SIG-M5 treated with dmso at 0.1 percent for 504 hours (cell line): Measurements from ENCODE around the gene TNPO1.

Source experiments
- DNase-seq: peaks from one replicate; lab custom pipeline; 2025; ENCODE audit not compliant: unreplicated experiment; lab: John Stamatoyannopoulos, UW

TNPO1 gene

GRCh38 chr5:72817671-72818266 is 1.3 kb downstream of the TNPO1 start:
- no peak for DNase-seq

- DNase-seq: peak; percentile 64
These were observed 2.5 kb downstream of the TNPO1 start for GRCh38 chr5:72818866-72819534.

- no peak for DNase-seq
These were observed 5.3 kb downstream of the TNPO1 start for GRCh38 chr5:72821776-72822175.

GRCh38 chr5:72822944-72823343 is 6.5 kb downstream of the TNPO1 start:
- DNase-seq: no peak

DNA sequence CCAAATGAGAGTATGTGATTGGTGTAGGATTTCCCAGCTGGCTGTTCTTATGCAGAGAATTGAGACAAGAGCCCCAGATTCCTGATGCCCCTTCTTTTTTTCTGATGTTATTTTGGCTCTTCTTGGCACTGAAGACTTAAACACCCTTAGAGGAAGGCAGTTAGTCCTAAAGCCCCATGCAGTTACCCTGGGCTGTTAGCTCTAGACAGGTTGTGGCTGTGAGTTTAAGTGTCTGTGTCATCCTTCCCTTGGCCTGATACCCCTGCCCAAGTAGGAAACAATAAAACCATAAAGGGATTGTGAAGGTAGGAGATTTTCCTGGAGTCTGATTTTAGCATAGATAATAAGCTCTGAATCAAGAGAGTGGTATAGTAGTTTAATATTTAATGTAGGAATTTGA is 13.2 kb downstream of the TNPO1 start:
- DNase-seq: no peak

GRCh38 chr5:72830362-72830761 is 13.9 kb downstream of the TNPO1 start:
- DNase-seq: no peak

GRCh38 chr5:72831685-72832084 is 15.2 kb downstream of the TNPO1 start:
- DNase-seq: no peak

- no peak for DNase-seq
These were observed 18.5 kb downstream of the TNPO1 start for GRCh38 chr5:72834924-72835323.

- DNase-seq: no peak
These were observed 19.2 kb downstream of the TNPO1 start for GRCh38 chr5:72835633-72836032.

- DNase-seq: peak; percentile 8
These were observed 20.3 kb downstream of the TNPO1 start for GRCh38 chr5:72836810-72837209.

- no peak for DNase-seq
These were observed 21.1 kb downstream of the TNPO1 start for GRCh38 chr5:72837524-72838096.

DNA sequence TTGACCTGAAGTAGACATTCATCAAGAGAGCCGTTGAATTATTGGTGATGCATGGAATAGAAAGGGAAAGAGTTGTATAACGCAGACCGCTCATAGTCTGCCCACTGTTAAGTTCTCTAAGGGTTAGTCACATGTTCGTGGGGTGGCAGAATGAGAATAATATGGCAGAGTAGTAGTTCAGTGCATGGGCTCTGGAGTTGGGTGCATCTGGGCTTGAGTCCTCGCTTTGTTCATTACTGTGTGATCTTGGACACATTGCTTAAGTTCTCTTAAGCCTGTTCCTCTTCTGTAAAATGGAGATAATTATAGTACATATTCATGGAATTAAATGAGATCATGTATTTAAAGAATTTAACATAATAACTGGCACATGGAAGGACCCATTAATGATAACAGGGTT is 23.6 kb downstream of the TNPO1 start:
- DNase-seq: no peak

GRCh38 chr5:72841756-72842535 is 25.5 kb downstream of the TNPO1 start:
- no peak for DNase-seq

DNA sequence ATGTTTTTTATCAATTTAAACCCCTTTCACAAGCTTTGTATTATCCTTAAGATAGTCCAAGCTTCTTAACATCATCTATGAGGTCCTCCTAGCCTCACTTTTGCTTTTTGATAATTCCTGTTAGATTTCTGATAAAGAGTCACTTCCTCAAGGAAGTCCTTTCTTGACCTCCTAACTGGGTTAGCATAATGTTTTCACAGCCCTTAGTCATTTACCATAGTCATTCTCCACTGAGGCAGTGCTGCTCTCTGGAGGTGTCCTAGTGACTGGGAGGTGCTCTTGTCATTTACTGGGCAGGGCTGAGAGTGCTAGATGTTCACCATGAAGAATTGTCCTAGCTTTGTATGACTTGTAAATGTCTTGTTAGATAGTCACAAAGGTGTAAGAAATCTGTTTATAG is 26.4 kb downstream of the TNPO1 start:
- DNase-seq: peak; percentile 31

- no peak for DNase-seq
These were observed 27.8 kb downstream of the TNPO1 start for GRCh38 chr5:72844218-72844603.

DNA sequence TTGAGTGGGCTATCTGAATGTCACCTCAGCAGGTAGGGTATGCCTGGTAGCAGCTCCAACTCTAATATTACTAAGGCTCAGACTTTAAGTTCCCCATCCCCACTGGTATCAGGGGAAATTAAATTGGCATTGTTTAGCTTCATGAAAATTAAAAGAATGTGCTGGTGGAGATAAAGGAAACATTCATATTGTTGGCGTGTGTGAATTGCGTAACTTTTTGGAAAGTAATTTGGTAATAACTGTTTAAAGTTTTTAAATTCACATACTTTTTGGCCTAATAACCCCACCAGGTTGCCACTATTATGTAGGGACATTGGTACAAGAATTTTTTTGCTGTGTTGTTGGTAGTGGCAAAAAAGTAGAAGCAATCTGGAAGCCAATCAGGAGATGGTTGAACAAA is 29.4 kb downstream of the TNPO1 start:
- DNase-seq: no peak

- DNase-seq: no peak
These were observed 30.0 kb downstream of the TNPO1 start for GRCh38 chr5:72846483-72846882.

GRCh38 chr5:72847439-72847838 is 31.0 kb downstream of the TNPO1 start:
- DNase-seq: no peak

- DNase-seq: peak; percentile 94
These were observed 31.6 kb downstream of the TNPO1 start for GRCh38 chr5:72847989-72848473.

- DNase-seq: peak; percentile 50
These were observed 32.3 kb downstream of the TNPO1 start for GRCh38 chr5:72848474-72849428.

DNA sequence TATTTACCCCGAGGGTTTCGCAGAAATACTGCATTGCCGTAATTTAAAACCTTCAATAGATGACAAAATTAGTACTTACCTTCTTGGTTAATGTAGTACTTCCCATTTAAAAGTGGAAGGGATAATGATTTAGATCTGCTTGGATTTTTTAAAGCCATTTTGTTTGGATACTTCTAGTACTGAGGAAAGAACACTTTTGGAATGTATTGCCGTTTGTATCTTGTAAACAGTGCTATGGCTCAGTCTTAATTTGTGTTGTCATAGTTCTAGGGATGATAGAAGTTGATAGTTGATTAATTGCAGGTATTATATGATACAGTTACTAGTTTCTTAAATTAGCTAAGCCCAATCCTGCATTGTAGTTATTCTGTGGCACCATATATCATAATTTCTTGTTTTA is 33.1 kb downstream of the TNPO1 start:
- DNase-seq: no peak
